Measurements from ENCODE around the gene FRMD5.

DNA sequence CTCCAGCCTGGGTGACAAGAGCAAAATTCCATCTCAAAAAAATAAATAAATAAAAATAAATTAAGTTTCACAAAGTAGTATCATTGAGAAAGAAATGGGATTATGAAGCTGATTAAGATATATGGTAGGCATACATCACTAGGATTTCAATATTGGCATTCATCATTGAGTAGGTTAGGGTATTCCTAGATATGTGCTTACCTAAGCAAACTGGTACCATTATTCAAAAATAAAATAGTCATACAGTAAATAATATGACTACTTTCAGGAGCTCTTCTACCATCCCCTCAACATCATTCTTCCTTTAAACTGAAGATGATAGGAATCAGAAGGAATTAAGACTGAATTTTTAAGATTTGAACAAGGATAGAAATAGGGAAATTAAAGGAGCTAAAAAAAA, 66.6 kb downstream of the FRMD5 start:
- TF ChIP-seq, protein P1, sequence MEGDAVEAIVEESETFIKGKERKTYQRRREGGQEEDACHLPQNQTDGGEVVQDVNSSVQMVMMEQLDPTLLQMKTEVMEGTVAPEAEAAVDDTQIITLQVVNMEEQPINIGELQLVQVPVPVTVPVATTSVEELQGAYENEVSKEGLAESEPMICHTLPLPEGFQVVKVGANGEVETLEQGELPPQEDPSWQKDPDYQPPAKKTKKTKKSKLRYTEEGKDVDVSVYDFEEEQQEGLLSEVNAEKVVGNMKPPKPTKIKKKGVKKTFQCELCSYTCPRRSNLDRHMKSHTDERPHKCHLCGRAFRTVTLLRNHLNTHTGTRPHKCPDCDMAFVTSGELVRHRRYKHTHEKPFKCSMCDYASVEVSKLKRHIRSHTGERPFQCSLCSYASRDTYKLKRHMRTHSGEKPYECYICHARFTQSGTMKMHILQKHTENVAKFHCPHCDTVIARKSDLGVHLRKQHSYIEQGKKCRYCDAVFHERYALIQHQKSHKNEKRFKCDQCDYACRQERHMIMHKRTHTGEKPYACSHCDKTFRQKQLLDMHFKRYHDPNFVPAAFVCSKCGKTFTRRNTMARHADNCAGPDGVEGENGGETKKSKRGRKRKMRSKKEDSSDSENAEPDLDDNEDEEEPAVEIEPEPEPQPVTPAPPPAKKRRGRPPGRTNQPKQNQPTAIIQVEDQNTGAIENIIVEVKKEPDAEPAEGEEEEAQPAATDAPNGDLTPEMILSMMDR (IDR thresholded peaks at IDR 0.05), result no peak
- no peak for TF ChIP-seq ZFX (IDR thresholded peaks at IDR 0.05; ENCODE audit: borderline replicate concordance)
